Prostate gland (tissue), 2 donors: ENCODE results near the gene IZUMO4. TPM values are rescaled to one million over a fixed set of nuclear protein-coding genes. Genes with fewer than 3 reads are reported as not detected.
"Not testable (repeated sequence)": the region's sequence is repeated elsewhere in the genome, so short reads cannot be mapped to it uniquely, and the experiment has no call there.

Experiments
- DNase-seq: peaks from one replicate; pipeline ENCODE4 v3.0.0-alpha.2; 2019; ENCODE audit warnings: low spot score
- H3K27ac ChIP-seq, 2 donors: fragments of 200-600 bp; sonication (generic); 2 replicates each; pipeline ENCODE4 v1.5.1; 2017 to 2019
- H3K27me3 ChIP-seq: fragments of 200-600 bp; sonication (generic); replicated peaks from 2 replicates; pipeline ENCODE4 v1.5.1; 2019; ENCODE audit not compliant: insufficient read depth
- H3K36me3 ChIP-seq, 2 donors: fragments of 200-600 bp; sonication (generic); 1 replicate in 1 of 2; 2 replicates in 1 of 2; pipeline versions ENCODE4 v1.5.1 to v1.8.1; 2017 to 2019
- H3K4me1 ChIP-seq: fragments of 200-600 bp; sonication (generic); replicated peaks from 2 replicates; pipeline ENCODE4 v1.5.1; 2019
- H3K4me3 ChIP-seq, 2 donors: fragments of 200-600 bp; sonication (generic); 2 replicates each; pipeline ENCODE4 v1.5.1; 2017 to 2019
- H3K9me3 ChIP-seq: fragments of 200-600 bp; sonication (generic); 2 replicates; pipeline ENCODE4 v1.5.1; 2017
- CTCF ChIP-seq, 4 experiments: fragments of 200-600 bp in 2 of 4; fragments of 450-650 bp in 2 of 4; sonication (generic) in 2 of 4; IDR thresholded peaks; 1 replicate in 3 of 4; 2 replicates in 1 of 4; pipeline ENCODE4 v1.5.1; 2016 to 2019; ENCODE audit warnings: antibody characterized with exemption in 4 of 4, mild to moderate bottlenecking in 2 of 4, moderate library complexity in 2 of 4
- POLR2A ChIP-seq: fragments of 450-650 bp; IDR thresholded peaks from one replicate; pipeline ENCODE4 v1.6.1; 2016; ENCODE audit warnings: antibody characterized with exemption, mild to moderate bottlenecking
- POLR2AphosphoS5 ChIP-seq: sonication (generic); formaldehyde crosslinking; IDR thresholded peaks from one replicate; pipeline ENCODE4 v1.6.1; 2017; ENCODE audit warnings: antibody characterized with exemption
- WGBS: methylation state at CpG from one replicate; pipeline ENCODE4 v1.1.5; 2018; 5-methylcytosine and 5-hydroxymethylcytosine counted together
- intact Hi-C: fragments of 100-400 bp; cut with DNase I; formaldehyde crosslinking; loops from one replicate; pipeline ENCODE4 v1.14.2; 2022
- total RNA-seq, 2 donors: library from RNA; depleted of rRNA; stranded (reverse); fragments of >200 nt; gene quantifications; one replicate each; pipeline ENCODE4 v1.1.0, GENCODE V29; 2016

The IZUMO4 gene
- total RNA-seq, 2 donors from 2014 or later = 11.8 to 50.2 TPM

- WGBS = 77% methylated on average over 13 of the region's 14 CpGs
- no peak for TF ChIP-seq POLR2A
- no peak for TF ChIP-seq POLR2AphosphoS5
- TF ChIP-seq CTCF (IDR thresholded peaks at IDR 0.05) = no peak
- no peaks in the 10 kb centered on the region for H3K27me3 ChIP-seq
- H3K9me3 ChIP-seq = no peaks in the 10 kb centered on the region
- H3K36me3 ChIP-seq = no peaks in the 10 kb centered on the region
- DNase-seq = no peak
- no peak overlapping the region for H3K4me3 ChIP-seq
- peaks cover 19% of the 10 kb centered on the region for H3K4me1 ChIP-seq
- H3K27ac ChIP-seq = peak overlapping the region in 1 of 2 donors; percentile 22
- intact Hi-C loops = no loop called here
Measured at GRCh38 chr19:2087621-2088100, 9.1 kb upstream of the IZUMO4 start.

GRCh38 chr19:2089001-2089711 is 7.6 kb upstream of the IZUMO4 start:
- Histone ChIP-seq H3K27ac (peak overlapping the region; percentile 56 to 96), H3K27me3 (no peaks in the 10 kb centered on the region), H3K4me1 (peaks cover 27% of the 10 kb centered on the region), H3K9me3 (no peaks in the 10 kb centered on the region), H3K36me3 (no peaks in the 10 kb centered on the region), H3K4me3 (no peak overlapping the region)
- TF ChIP-seq CTCF (IDR thresholded peaks at IDR 0.05) (peak in 1 of 4 experiments; percentile 12), POLR2A (no peak), POLR2AphosphoS5 (peak; percentile 65)
- 33% methylated on average over 16 of the region's 16 CpGs for WGBS
- intact Hi-C loops = no loop called here
- DNase-seq = peak; percentile 54

- no peaks in the 10 kb centered on the region for H3K36me3 ChIP-seq
- intact Hi-C loops = no loop called here
- WGBS = 25% methylated on average over 2 of the region's 2 CpGs
- peaks cover 29% of the 10 kb centered on the region for H3K4me1 ChIP-seq
- no peaks in the 10 kb centered on the region for H3K27me3 ChIP-seq
- no peak for DNase-seq
- H3K9me3 ChIP-seq = no peaks in the 10 kb centered on the region
- no peak overlapping the region for H3K4me3 ChIP-seq
- TF ChIP-seq POLR2A (no peak), POLR2AphosphoS5 (no peak), CTCF (IDR thresholded peaks at IDR 0.05) (no peak)
- peak overlapping the region; percentile 56 to 96 for H3K27ac ChIP-seq
Measured at GRCh38 chr19:2089727-2090053, 7.0 kb upstream of the IZUMO4 start.

GRCh38 chr19:2091926-2092525 is 4.7 kb upstream of the IZUMO4 start:
- H3K4me3 ChIP-seq, H3K36me3 ChIP-seq, H3K27me3 ChIP-seq, intact Hi-C loops, DNase-seq, H3K9me3 ChIP-seq: not testable (repeated sequence)
- WGBS = 91% methylated on average over 13 of the region's 13 CpGs
- peak overlapping the region in 1 of 2 donors; percentile 96 for H3K27ac ChIP-seq
- H3K4me1 ChIP-seq = peaks cover 34% of the 10 kb centered on the region

- intact Hi-C loops = loop anchor here (2.0 to 5.0 kb wide), 2 partner anchors 55 to 176 kb away; partner anchors contain the start of gene AP3D1
- TF ChIP-seq CTCF (IDR thresholded peaks at IDR 0.05) = peak; percentile 12 to 85 (median 59)
- TF ChIP-seq POLR2A = peak; percentile 76
- peak; percentile 74 for TF ChIP-seq POLR2AphosphoS5
- 2% methylated on average over 36 of the region's 56 CpGs for WGBS
- H3K27me3 ChIP-seq = no peaks in the 10 kb centered on the region
- H3K27ac ChIP-seq = peak within 1 kb of the TSS; percentile 91 to 96
- H3K9me3 ChIP-seq = no peaks in the 10 kb centered on the region
- DNase-seq = peak; percentile 81
- peak within 1 kb of the TSS; percentile 77 to 81 for H3K4me3 ChIP-seq
- peaks cover 0 to 6% of the 10 kb centered on the region in 2 donors for H3K36me3 ChIP-seq
- H3K4me1 ChIP-seq = peaks cover 20% of the 10 kb centered on the region
Measured at GRCh38 chr19:2096034-2096479, 658 bp upstream of the IZUMO4 start, which contains the start of gene MOB3A. MOB3A (minus strand) TSS chr19:2096326; CDS start chr19:2078560, 17,766 bp downstream.
